ENCODE data around the gene PHF3.
"Not testable (repeated sequence)": the region's sequence is repeated elsewhere in the genome, so short reads cannot be mapped to it uniquely, and the experiment has no call there.

The PHF3 gene

GRCh38 chr6:63716169-63716568, 80.6 kb downstream of the PHF3 start:
- Histone ChIP-seq H3K27me3 (ENCODE audit: control insufficient read depth, insufficient read depth, low read length) (no peaks in the 10 kb centered on the region), H3K4me1 (ENCODE audit: control insufficient read depth, insufficient read depth, low read length) (no peaks in the 10 kb centered on the region), H3K9me3 (ENCODE audit: control insufficient read depth, insufficient read depth, low read length) (no peaks in the 10 kb centered on the region), H3K36me3 (ENCODE audit: control insufficient read depth, insufficient read depth, low read length) (peaks cover 6% of the 10 kb centered on the region), H3K4me3 (ENCODE audit: low read depth, low read length) (no peak overlapping the region), H3K9ac (ENCODE audit: low read depth, low read length) (no peak overlapping the region)

DNA sequence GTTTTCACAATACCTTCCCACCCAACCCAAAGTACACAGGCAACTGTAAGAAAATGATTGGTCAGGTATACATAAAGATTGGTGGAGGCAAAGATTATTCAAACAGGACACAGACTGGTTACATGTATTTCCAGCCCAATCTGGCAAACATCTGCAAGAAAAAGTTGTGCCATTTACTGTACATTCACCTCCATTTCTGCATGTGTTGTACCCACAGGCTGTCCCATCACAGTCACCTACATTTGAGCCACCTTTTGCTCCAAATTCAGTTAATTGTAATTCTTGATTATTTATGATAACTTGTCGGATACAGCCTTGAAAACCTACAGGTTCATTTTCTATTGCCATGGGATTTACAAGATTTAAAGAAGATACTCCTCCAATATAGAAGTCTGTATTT, 85.6 kb downstream of the PHF3 start:
- H3K9me3 ChIP-seq (ENCODE audit: control insufficient read depth, insufficient read depth, low read length): no peaks in the 10 kb centered on the region
- H3K36me3 ChIP-seq (ENCODE audit: control insufficient read depth, insufficient read depth, low read length): no peaks in the 10 kb centered on the region
- H3K4me1 ChIP-seq (ENCODE audit: control insufficient read depth, insufficient read depth, low read length): no peaks in the 10 kb centered on the region
- no peak overlapping the region for H3K9ac ChIP-seq (ENCODE audit: low read depth, low read length)
- H3K4me3 ChIP-seq (ENCODE audit: low read depth, low read length): no peak overlapping the region
- no peaks in the 10 kb centered on the region for H3K27me3 ChIP-seq (ENCODE audit: control insufficient read depth, insufficient read depth, low read length)

DNA sequence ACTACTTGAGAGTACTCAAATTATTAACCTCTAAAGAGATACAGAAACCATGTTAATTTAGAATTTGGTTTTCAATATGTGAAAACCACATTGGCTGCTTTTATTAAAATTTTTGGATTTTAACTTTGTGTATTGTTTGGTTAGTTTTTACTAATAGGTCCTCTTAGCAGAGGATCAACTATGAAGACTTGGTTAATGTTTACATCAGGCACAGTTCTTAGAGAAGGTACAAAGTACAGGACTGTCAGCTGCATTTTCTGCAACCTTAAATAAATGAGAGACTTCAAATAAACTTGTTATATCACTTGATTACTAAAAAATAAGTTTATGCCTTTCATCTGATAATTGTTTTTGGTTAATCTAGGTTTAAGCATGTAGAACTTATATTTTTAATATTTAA, 89.1 kb downstream of the PHF3 start:
- H3K4me1 ChIP-seq (ENCODE audit: control insufficient read depth, insufficient read depth, low read length): no peaks in the 10 kb centered on the region
- H3K9ac ChIP-seq (ENCODE audit: low read depth, low read length): no peak overlapping the region
- no peak overlapping the region for H3K4me3 ChIP-seq (ENCODE audit: low read depth, low read length)
- H3K9me3 ChIP-seq (ENCODE audit: control insufficient read depth, insufficient read depth, low read length): no peaks in the 10 kb centered on the region
- no peaks in the 10 kb centered on the region for H3K36me3 ChIP-seq (ENCODE audit: control insufficient read depth, insufficient read depth, low read length)
- no peaks in the 10 kb centered on the region for H3K27me3 ChIP-seq (ENCODE audit: control insufficient read depth, insufficient read depth, low read length)

GRCh38 chr6:63730311-63730710, 94.7 kb downstream of the PHF3 start:
- Histone ChIP-seq H3K9ac (ENCODE audit: low read depth, low read length) (no peak overlapping the region), H3K4me1 (ENCODE audit: control insufficient read depth, insufficient read depth, low read length) (no peaks in the 10 kb centered on the region), H3K27me3 (ENCODE audit: control insufficient read depth, insufficient read depth, low read length) (no peaks in the 10 kb centered on the region), H3K4me3 (ENCODE audit: low read depth, low read length) (no peak overlapping the region), H3K36me3 (ENCODE audit: control insufficient read depth, insufficient read depth, low read length) (no peaks in the 10 kb centered on the region), H3K9me3 (ENCODE audit: control insufficient read depth, insufficient read depth, low read length) (no peaks in the 10 kb centered on the region)

- no peaks in the 10 kb centered on the region for H3K36me3 ChIP-seq (ENCODE audit: control insufficient read depth, insufficient read depth, low read length)
- no peaks in the 10 kb centered on the region for H3K9me3 ChIP-seq (ENCODE audit: control insufficient read depth, insufficient read depth, low read length)
- no peaks in the 10 kb centered on the region for H3K27me3 ChIP-seq (ENCODE audit: control insufficient read depth, insufficient read depth, low read length)
- no peaks in the 10 kb centered on the region for H3K4me1 ChIP-seq (ENCODE audit: control insufficient read depth, insufficient read depth, low read length)
- no peak overlapping the region for H3K4me3 ChIP-seq (ENCODE audit: low read depth, low read length)
- H3K9ac ChIP-seq (ENCODE audit: low read depth, low read length): no peak overlapping the region
Observed at GRCh38 chr6:63731930-63732329, 96.3 kb downstream of the PHF3 start.

DNA sequence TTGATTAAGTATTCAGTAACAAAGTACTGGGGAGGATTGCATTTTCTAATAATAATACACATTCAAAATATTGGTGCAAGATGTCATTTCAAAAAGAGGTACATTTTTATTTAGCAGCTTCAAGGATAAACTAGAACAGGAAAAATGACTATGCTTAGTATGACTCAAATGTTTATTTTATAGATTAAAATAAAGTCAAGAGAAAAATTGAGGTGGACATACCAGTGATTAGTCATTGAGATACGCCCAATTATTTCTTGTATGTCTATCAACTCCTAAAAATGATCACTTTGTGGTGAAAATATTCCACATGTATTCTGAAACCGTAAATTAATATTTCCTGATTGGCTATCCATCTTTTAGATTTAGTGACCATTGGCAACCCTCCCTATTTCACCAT, 96.7 kb downstream of the PHF3 start:
- H3K36me3 ChIP-seq (ENCODE audit: control insufficient read depth, insufficient read depth, low read length): no peaks in the 10 kb centered on the region
- H3K9ac ChIP-seq (ENCODE audit: low read depth, low read length): no peak overlapping the region
- H3K9me3 ChIP-seq (ENCODE audit: control insufficient read depth, insufficient read depth, low read length): no peaks in the 10 kb centered on the region
- no peaks in the 10 kb centered on the region for H3K4me1 ChIP-seq (ENCODE audit: control insufficient read depth, insufficient read depth, low read length)
- H3K4me3 ChIP-seq (ENCODE audit: low read depth, low read length): no peak overlapping the region
- H3K27me3 ChIP-seq (ENCODE audit: control insufficient read depth, insufficient read depth, low read length): no peaks in the 10 kb centered on the region

DNA sequence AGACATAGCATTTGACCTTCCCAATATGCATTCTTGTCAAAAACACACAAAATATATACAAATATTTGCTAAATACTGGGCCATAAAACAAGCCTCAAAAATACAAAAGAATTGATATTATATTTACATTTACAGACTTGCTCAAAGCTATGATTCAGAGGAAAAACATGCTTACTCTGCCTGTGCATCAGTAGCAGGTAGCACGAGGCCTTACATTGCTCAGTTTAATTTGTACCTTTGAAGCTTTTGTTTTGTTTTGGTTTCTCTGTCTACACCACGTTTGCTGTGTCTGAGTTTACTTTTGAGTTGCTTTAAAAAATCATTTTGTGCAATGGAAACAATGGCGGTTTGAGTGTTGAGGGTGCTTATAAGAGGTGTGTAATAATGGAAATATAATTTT, 99.3 kb downstream of the PHF3 start:
- Histone ChIP-seq H3K27me3 (ENCODE audit: control insufficient read depth, insufficient read depth, low read length) (no peaks in the 10 kb centered on the region), H3K4me1 (ENCODE audit: control insufficient read depth, insufficient read depth, low read length) (no peaks in the 10 kb centered on the region), H3K4me3 (ENCODE audit: low read depth, low read length) (no peak overlapping the region), H3K9me3 (ENCODE audit: control insufficient read depth, insufficient read depth, low read length) (no peaks in the 10 kb centered on the region), H3K36me3 (ENCODE audit: control insufficient read depth, insufficient read depth, low read length) (no peaks in the 10 kb centered on the region), H3K9ac (ENCODE audit: low read depth, low read length) (no peak overlapping the region)

- H3K27me3 ChIP-seq (ENCODE audit: control insufficient read depth, insufficient read depth, low read length); H3K9ac ChIP-seq (ENCODE audit: low read depth, low read length); H3K9me3 ChIP-seq (ENCODE audit: control insufficient read depth, insufficient read depth, low read length); H3K4me1 ChIP-seq (ENCODE audit: control insufficient read depth, insufficient read depth, low read length); H3K36me3 ChIP-seq (ENCODE audit: control insufficient read depth, insufficient read depth, low read length); H3K4me3 ChIP-seq (ENCODE audit: low read depth, low read length): not testable (repeated sequence)
Observed at GRCh38 chr6:63738190-63738589, 102.6 kb downstream of the PHF3 start.

GRCh38 chr6:63739094-63739687, 103.6 kb downstream of the PHF3 start:
- H3K27me3 ChIP-seq (ENCODE audit: control insufficient read depth, insufficient read depth, low read length): no peaks in the 10 kb centered on the region
- H3K9me3 ChIP-seq (ENCODE audit: control insufficient read depth, insufficient read depth, low read length): no peaks in the 10 kb centered on the region
- no peaks in the 10 kb centered on the region for H3K4me1 ChIP-seq (ENCODE audit: control insufficient read depth, insufficient read depth, low read length)
- H3K9ac ChIP-seq (ENCODE audit: low read depth, low read length): no peak overlapping the region
- no peak overlapping the region for H3K4me3 ChIP-seq (ENCODE audit: low read depth, low read length)
- H3K36me3 ChIP-seq (ENCODE audit: control insufficient read depth, insufficient read depth, low read length): no peaks in the 10 kb centered on the region

DNA sequence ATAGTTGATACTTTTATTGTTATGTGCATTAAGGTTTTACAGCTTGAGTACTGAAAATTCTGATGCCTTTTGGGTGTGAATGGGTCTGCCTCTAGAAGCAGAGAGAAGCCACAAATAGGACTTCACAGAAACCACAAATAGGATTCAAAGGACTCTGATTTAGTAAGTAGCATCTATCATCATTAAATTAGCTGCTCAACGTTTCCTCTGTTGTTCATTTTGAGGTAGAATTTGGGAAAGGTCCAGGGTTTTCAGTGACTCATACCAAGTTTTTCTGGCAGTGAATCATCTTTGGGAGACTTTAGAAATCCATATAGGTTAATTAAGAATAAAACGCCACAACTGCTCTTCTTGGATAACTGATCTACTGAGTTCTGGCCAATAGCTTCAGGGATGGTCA, 105.1 kb downstream of the PHF3 start:
- Histone ChIP-seq H3K36me3 (ENCODE audit: control insufficient read depth, insufficient read depth, low read length) (no peaks in the 10 kb centered on the region), H3K4me3 (ENCODE audit: low read depth, low read length) (no peak overlapping the region), H3K27me3 (ENCODE audit: control insufficient read depth, insufficient read depth, low read length) (no peaks in the 10 kb centered on the region), H3K9ac (ENCODE audit: low read depth, low read length) (no peak overlapping the region), H3K9me3 (ENCODE audit: control insufficient read depth, insufficient read depth, low read length) (no peaks in the 10 kb centered on the region), H3K4me1 (ENCODE audit: control insufficient read depth, insufficient read depth, low read length) (no peaks in the 10 kb centered on the region)

DNA sequence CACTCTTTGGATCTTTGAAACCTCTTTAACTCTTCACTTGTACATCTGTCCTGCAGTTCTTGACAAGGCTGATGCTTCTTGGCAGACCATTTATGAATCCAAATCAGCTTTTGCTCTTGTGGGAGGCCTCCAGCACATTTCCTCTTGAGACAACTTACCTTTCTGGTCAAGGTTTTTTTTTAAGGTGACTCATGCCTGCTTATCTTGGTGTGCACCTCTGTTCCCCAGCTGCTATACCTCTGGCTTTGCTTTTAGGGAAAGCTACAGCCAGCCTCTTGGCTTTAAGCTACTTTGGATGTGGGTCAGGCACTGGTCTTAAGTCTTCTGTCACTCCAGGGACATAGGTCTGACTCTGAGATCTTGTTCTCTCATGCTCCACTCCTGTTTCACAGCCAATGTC, 106.5 kb downstream of the PHF3 start:
- H3K4me3 ChIP-seq (ENCODE audit: low read depth, low read length): no peak overlapping the region
- no peak overlapping the region for H3K9ac ChIP-seq (ENCODE audit: low read depth, low read length)
- no peaks in the 10 kb centered on the region for H3K9me3 ChIP-seq (ENCODE audit: control insufficient read depth, insufficient read depth, low read length)
- H3K27me3 ChIP-seq (ENCODE audit: control insufficient read depth, insufficient read depth, low read length): no peaks in the 10 kb centered on the region
- no peaks in the 10 kb centered on the region for H3K4me1 ChIP-seq (ENCODE audit: control insufficient read depth, insufficient read depth, low read length)
- no peaks in the 10 kb centered on the region for H3K36me3 ChIP-seq (ENCODE audit: control insufficient read depth, insufficient read depth, low read length)

DNA sequence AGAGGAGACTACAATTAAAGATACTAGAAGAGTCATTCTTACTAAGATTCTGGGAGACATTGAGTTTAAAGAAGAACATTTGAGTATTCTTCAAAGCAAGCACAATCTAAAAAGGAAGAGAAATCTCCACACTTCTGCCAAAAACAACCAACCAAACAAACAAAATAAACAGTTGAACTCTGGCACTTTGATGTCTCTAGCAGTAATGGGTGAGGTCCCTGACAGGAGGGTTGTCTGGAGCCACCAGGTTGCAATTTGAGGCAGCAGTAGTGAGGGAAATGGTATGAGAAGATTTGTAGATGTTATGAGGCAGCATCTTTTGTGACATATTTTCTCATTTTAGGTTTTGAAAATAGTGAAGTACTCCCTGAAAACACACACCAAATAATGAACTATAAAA, 108.1 kb downstream of the PHF3 start:
- Histone ChIP-seq H3K9ac (ENCODE audit: low read depth, low read length) (no peak overlapping the region), H3K9me3 (ENCODE audit: control insufficient read depth, insufficient read depth, low read length) (no peaks in the 10 kb centered on the region), H3K36me3 (ENCODE audit: control insufficient read depth, insufficient read depth, low read length) (no peaks in the 10 kb centered on the region), H3K4me1 (ENCODE audit: control insufficient read depth, insufficient read depth, low read length) (no peaks in the 10 kb centered on the region), H3K4me3 (ENCODE audit: low read depth, low read length) (no peak overlapping the region), H3K27me3 (ENCODE audit: control insufficient read depth, insufficient read depth, low read length) (no peaks in the 10 kb centered on the region)

- Histone ChIP-seq H3K4me1 (ENCODE audit: control insufficient read depth, insufficient read depth, low read length) (no peaks in the 10 kb centered on the region), H3K9ac (ENCODE audit: low read depth, low read length) (no peak overlapping the region), H3K36me3 (ENCODE audit: control insufficient read depth, insufficient read depth, low read length) (no peaks in the 10 kb centered on the region)
Observed at GRCh38 chr6:63744810-63745209, 109.2 kb downstream of the PHF3 start.

More at GRCh38 chr6:63744810-63745209, 109.2 kb downstream of the PHF3 start:
- Histone ChIP-seq H3K4me3 (ENCODE audit: low read depth, low read length) (no peak overlapping the region), H3K9me3 (ENCODE audit: control insufficient read depth, insufficient read depth, low read length) (no peaks in the 10 kb centered on the region), H3K27me3 (ENCODE audit: control insufficient read depth, insufficient read depth, low read length) (no peaks in the 10 kb centered on the region)

Measured in iPS-15b (cell line).